NCI-H1417 (cell line): ENCODE data around the gene GIPC1.

Experiments used
- DNase-seq, 3 experiments: peaks; one replicate each; lab custom pipeline; 2025; lab: John Stamatoyannopoulos, UW

Gene GIPC1

GRCh38 chr19:14494910-14495671, 836 bp downstream of the GIPC1 start:
- DNase-seq: no peak

- DNase-seq: no peak
Measured at GRCh38 chr19:14494411-14494810, 1.5 kb downstream of the GIPC1 start.

- DNase-seq: no peak
Measured at GRCh38 chr19:14492756-14493337, 3.1 kb downstream of the GIPC1 start.

- DNase-seq: no peak
Measured at GRCh38 chr19:14487370-14488125, 8.4 kb downstream of the GIPC1 start.

GRCh38 chr19:14482172-14482941, 13.6 kb downstream of the GIPC1 start:
- no peak for DNase-seq

- no peak for DNase-seq
Measured at GRCh38 chr19:14480700-14481079, 15.2 kb downstream of the GIPC1 start.

- DNase-seq: peak in 2 of 3 experiments; percentile 21 to 37
Measured at GRCh38 chr19:14479975-14480699, 15.8 kb downstream of the GIPC1 start.

- no peak for DNase-seq
Measured at GRCh38 chr19:14479309-14479974, 16.5 kb downstream of the GIPC1 start.

GRCh38 chr19:14478113-14478545, 17.8 kb downstream of the GIPC1 start:
- no peak for DNase-seq

GRCh38 chr19:14477418-14478112, 18.4 kb downstream of the GIPC1 start:
- no peak for DNase-seq

- peak in 1 of 3 experiments; percentile 25 for DNase-seq
Measured at GRCh38 chr19:14476673-14477401, 19.1 kb downstream of the GIPC1 start.

- DNase-seq: no peak
Measured at GRCh38 chr19:14476327-14476672, 19.6 kb downstream of the GIPC1 start.

- no peak for DNase-seq
Measured at GRCh38 chr19:14475251-14476073, 20.5 kb downstream of the GIPC1 start, which contains the start of gene PTGER1. Gene PTGER1 (minus strand): TSS chr19:14475354. CDS start chr19:14474320, 1,034 bp downstream.

GRCh38 chr19:14474827-14475226, 21.1 kb downstream of the GIPC1 start:
- DNase-seq: no peak

- DNase-seq: no peak
Measured at GRCh38 chr19:14473978-14474578, 21.8 kb downstream of the GIPC1 start.

- DNase-seq: no peak
Measured at GRCh38 chr19:14473073-14473977, 22.6 kb downstream of the GIPC1 start.
